GM21528 (cell line): ENCODE measurements around the gene NCBP2L.
"Not testable (repeated sequence)": the region's sequence is repeated elsewhere in the genome, so short reads cannot be mapped to it uniquely, and the experiment has no call there.

Experiments
- ATAC-seq: cut with Tn5 transposase; IDR thresholded peaks from one replicate; pipeline ENCODE4 v1.9.1; 2021; ENCODE audit warnings: mild to moderate bottlenecking, moderate library complexity; ENCODE audit not compliant: unreplicated experiment, low FRiP score

The NCBP2L gene

DNA sequence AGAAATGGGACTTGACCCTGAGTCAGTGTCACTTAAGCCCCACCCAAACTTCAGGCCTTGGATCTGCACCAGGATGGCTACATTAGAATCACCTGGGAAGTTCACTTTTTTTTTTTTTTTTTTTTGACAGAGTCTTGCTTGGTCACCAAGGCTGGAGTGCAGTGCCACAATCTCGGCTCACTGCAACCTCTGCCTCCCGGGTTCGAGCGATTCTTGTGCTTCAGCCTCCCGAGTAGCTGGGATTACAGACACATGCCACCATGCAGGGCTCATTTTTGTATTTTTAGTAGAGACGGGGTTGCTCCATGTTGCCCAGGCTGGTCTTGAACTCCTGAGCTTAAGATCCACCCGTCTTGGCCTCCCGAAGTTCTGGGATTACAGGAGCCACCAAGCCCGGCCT is 3.0 kb downstream of the NCBP2L start:
- ATAC-seq, result no peak

GRCh38 chrX:107787827-107788226 is 10.3 kb downstream of the NCBP2L start:
- ATAC-seq, result no peak

GRCh38 chrX:107804427-107804826 is 26.9 kb downstream of the NCBP2L start:
- ATAC-seq, result no peak

GRCh38 chrX:107805179-107805578 is 27.6 kb downstream of the NCBP2L start:
- no peak for ATAC-seq

GRCh38 chrX:107810053-107810452 is 32.5 kb downstream of the NCBP2L start:
- not testable (repeated sequence) for ATAC-seq

GRCh38 chrX:107818900-107819521 is 41.5 kb downstream of the NCBP2L start:
- no peak for ATAC-seq

GRCh38 chrX:107823042-107823441 is 45.5 kb downstream of the NCBP2L start:
- ATAC-seq, result no peak

DNA sequence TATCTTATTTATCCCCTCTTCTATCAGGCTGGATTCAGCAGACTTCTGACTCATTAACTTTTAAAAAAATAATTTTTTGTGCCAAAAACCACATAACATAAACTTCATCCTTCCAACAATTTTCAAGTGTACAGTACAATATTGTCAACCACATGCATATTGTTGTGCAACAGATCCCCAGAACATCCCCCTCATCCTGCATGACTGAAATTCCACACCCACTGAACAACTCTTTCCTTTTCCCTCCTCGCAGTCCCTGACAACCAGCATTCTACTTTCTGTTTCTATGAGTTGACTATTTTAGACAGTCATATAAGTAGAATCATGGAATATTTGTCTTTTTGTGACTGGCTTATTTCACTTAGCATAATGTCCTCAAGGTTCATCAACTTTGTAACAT is 45.9 kb downstream of the NCBP2L start:
- no peak for ATAC-seq

GRCh38 chrX:107825698-107826237 is 48.2 kb downstream of the NCBP2L start, which contains the start of gene MID2:
Gene MID2 (plus strand): TSS chrX:107825866. CDS start chrX:107826427, 561 bp downstream.
- ATAC-seq, result peak; percentile 40

- peak; percentile 73 for ATAC-seq
Measured at GRCh38 chrX:107826238-107827029, 48.9 kb downstream of the NCBP2L start.

GRCh38 chrX:107827030-107827831 is 49.7 kb downstream of the NCBP2L start:
- no peak for ATAC-seq

DNA sequence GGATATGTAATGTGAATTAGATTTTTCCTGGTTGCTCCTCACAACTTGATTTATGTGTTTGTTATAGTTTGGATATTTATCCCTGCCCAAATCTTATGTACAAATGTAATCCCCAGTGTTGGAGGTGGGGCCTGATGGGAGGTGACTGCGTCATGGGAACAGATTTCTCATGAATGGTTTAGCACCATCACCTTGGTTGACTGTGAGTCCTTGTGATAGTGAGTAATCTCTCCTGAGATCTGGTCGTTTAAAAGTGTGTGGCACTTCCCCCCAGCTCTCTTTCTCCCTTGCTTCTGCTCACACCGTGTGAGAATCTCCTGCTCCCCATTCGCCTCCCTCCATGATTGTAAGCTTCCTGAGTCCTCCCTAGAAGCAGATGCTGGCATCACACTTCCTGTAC is 50.3 kb downstream of the NCBP2L start:
- no peak for ATAC-seq

- no peak for ATAC-seq
Measured at GRCh38 chrX:107829878-107830277, 52.3 kb downstream of the NCBP2L start.

DNA sequence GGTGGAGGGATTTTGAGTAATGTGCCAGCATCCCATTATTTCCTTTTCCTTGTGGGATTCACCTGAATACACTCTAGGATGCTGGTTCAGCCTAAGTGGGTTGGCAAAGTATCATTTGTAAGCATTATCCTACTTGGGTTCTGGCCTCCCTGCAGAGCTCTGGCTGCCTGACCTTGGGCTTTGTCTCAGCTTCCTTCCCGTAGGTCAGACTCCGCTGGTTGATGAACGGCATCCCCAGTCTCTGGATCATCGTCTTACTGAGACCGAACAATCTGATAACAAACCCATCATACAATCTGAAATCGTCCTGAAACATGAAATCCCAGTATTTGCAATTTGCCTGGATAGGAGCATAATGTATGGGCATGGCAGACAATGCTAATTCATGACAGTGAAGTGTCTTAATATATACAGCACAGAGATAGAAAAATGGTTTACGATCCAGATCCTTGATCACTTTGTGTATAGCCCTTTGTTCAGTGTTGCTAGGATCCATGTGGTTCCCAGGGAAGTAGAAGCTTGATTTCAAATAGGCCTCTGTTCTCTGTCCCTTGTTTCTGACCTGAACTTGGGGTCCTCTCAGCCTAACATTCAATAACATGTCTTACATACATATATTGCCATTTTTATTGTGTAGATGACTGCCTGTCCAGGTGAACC is 53.7 kb downstream of the NCBP2L start:
- ATAC-seq, result no peak

DNA sequence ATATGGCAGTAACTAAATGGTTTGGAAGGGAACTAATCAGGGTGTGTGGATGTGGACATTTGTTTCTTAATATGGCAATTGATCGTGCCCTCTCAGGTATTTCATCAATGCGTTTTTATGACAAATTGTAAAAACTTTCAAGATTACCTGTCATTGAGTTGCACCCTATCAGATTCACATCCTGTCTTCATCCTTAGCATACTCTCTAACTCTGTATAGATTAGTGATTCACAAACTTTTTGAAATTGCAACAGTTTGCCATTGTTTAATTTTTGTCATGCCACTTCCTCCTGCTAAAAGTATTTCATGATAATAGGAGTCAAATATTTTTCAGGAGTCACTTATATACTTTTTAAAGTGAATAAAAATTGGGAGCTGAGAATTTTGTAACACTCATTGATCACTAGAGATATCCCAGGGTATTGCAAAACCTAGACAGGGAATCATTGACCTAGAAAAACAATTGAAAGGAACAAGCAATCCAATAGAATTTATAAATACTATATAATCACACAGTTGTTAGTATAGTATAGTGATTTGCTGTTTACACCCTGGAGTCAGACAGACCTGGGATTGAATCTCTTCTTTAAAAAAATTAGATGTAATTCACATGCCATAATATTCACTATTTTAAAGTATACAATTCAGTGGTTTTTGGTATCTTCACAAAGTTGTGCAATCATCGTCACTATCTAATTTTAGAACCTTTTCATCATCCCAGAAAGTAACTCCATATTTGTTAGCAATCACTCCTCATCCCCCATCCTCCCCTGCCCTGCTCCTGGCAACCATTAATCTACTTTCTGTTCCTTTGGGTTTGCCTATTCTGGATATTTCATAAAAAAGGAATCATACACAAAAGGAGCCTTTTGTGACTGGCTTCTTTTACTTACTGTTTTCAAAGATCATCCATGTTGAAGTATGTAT is 57.0 kb downstream of the NCBP2L start:
- no peak for ATAC-seq

DNA sequence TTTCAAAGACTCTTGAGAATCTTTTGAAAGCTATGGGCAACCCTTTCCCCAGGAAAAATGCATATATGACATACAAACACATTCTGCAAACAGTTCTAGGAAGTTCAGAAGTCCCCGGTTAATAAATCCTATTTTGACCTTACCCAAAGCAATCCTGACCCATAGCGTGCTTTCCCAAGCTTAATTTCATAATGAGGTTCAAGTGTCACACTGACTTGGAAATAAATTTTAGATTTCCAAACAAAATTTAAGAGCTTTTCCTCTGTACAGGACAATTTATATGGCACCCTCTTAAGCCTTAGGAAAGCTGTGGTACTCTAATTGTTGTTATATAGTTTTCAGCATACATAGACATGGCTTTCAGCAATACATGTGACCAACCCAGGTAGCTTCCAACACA is 59.4 kb downstream of the NCBP2L start:
- no peak for ATAC-seq

DNA sequence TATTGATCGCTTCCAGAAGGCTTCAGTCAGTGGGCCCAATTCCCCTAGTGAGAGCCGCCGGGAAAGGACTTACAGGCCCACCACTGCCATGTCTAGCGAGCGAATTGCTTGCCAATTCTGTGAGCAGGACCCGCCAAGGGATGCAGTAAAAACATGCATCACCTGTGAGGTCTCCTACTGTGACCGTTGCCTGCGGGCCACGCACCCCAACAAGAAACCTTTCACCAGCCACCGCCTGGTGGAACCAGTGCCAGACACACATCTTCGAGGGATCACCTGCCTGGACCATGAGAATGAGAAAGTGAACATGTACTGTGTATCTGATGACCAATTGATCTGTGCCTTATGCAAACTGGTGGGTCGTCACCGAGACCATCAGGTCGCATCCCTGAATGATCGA is 63.4 kb downstream of the NCBP2L start:
- no peak for ATAC-seq

DNA sequence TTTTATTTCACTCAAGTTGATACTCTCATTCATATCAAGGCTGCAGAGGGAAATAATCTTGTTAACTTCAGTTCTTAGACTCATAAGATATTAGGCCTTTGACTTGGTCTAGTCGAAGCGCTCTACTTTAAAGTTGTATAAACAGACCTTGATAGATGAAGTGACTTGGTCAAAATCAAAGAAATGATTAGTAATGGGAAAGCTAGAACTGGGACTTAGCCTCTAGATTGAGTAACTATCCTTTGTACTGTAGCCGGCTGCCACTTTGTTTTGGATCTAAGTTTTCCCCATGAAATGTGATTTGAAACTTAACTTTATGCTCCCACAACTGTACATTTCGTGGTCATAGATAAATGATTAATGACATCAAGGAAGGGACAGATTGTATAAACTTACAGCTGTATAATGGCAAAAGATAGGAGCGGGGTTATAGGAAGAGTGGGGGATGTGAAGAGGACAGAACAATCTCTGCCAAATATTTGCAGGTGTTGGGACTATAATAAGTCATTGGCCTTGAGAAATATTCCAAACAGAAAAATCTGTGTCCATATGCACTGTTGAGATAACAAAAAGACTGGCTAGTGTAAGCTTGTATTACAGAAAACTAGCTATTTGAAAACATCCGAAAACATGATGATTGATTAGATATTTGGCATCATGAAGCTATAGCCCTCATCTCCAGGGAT is 65.3 kb downstream of the NCBP2L start:
- no peak for ATAC-seq
